ENCODE data around the gene CAPN13. TPM values are rescaled to one million over a fixed set of nuclear protein-coding genes. Genes with fewer than 3 reads are reported as not detected.

Gene CAPN13
- total and polyA plus RNA-seq, 2 donors (not counting 3 experiments of a cell fraction or from before 2014, with no cell fraction given) = not detected

DNA sequence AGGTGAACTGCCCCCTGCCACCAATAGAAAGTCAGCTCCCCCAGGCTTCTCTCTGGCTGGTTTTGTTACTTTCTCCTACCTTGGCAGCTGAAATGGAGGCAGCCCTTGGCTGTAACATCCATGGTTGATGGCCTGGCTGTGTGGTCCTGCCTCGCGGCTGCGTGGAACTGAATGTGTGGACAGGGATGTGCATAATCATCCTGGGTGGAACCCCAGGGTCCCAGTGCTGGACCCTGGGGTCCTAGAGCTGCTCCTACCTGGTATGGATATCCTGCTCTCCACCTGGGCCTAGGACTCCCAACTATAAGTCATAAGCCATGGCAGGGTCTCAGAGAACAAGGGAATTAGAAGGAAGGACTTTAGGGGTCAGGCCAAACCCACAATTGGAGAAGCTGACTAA, 93.5 kb downstream of the CAPN13 start:
- Histone ChIP-seq H3K27me3 (ENCODE audit: control insufficient read depth in 2 of 2, insufficient read depth in 2 of 2, low read length in 2 of 2) (no peaks in the 10 kb centered on the region), H3K9me1 (replicated peaks; ENCODE audit: control insufficient read depth, extremely low read depth, insufficient read depth, low read length) (no peaks in the 10 kb centered on the region), H4K20me1 (replicated peaks; ENCODE audit: control insufficient read depth, extremely low read depth, insufficient read depth, low read length) (no peaks in the 10 kb centered on the region), H2AFZ (ENCODE audit: low read depth, low read length) (no peak overlapping the region), H3K27ac (ENCODE audit: insufficient read depth, low read depth, low read length) (no peak overlapping the region), H3K9ac (replicated peaks; ENCODE audit: extremely low read depth, insufficient read depth, low read length) (no peak overlapping the region), H3K4me2 (ENCODE audit: insufficient read depth, low read length) (no peak overlapping the region), H3K79me2 (ENCODE audit: control insufficient read depth, insufficient read depth, low read length) (no peaks in the 10 kb centered on the region), H3K9me3 (replicated peaks; ENCODE audit: control insufficient read depth, insufficient read depth, low read length) (no peaks in the 10 kb centered on the region), H3K36me3 (ENCODE audit: control insufficient read depth in 2 of 2, extremely low read depth in 1 of 2, insufficient read depth in 2 of 2, low read length in 2 of 2) (no peaks in the 10 kb centered on the region), H3K4me1 (ENCODE audit: control insufficient read depth, extremely low read depth, insufficient read depth, low read length) (no peaks in the 10 kb centered on the region), H3K4me3 (replicated peaks in 1 of 3; ENCODE audit: insufficient read depth in 1 of 3, low read depth in 1 of 3, low read length in 3 of 3) (no peak overlapping the region)
- TF ChIP-seq EZH2 (IDR thresholded peaks at IDR 0.05; ENCODE audit: borderline replicate concordance, low read depth, low read length, severe bottlenecking) = no peak
- TF ChIP-seq, protein P1, sequence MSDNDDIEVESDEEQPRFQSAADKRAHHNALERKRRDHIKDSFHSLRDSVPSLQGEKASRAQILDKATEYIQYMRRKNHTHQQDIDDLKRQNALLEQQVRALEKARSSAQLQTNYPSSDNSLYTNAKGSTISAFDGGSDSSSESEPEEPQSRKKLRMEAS (IDR thresholded peaks at IDR 0.05; ENCODE audit: insufficient read depth, insufficient read length) = no peak
- TF ChIP-seq POLR2A (IDR thresholded peaks at IDR 0.05; ENCODE audit: low read depth, low read length) = no peak
- TF ChIP-seq, protein P2, sequence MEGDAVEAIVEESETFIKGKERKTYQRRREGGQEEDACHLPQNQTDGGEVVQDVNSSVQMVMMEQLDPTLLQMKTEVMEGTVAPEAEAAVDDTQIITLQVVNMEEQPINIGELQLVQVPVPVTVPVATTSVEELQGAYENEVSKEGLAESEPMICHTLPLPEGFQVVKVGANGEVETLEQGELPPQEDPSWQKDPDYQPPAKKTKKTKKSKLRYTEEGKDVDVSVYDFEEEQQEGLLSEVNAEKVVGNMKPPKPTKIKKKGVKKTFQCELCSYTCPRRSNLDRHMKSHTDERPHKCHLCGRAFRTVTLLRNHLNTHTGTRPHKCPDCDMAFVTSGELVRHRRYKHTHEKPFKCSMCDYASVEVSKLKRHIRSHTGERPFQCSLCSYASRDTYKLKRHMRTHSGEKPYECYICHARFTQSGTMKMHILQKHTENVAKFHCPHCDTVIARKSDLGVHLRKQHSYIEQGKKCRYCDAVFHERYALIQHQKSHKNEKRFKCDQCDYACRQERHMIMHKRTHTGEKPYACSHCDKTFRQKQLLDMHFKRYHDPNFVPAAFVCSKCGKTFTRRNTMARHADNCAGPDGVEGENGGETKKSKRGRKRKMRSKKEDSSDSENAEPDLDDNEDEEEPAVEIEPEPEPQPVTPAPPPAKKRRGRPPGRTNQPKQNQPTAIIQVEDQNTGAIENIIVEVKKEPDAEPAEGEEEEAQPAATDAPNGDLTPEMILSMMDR (IDR thresholded peaks at IDR 0.05; ENCODE audit: extremely low read depth in 1 of 2, insufficient read depth in 1 of 2, low read depth in 1 of 2, low read length in 2 of 2) = no peak
- no peak for TF ChIP-seq FOS (IDR thresholded peaks at IDR 0.05; ENCODE audit: borderline replicate concordance, insufficient read depth, low read length)
- TF ChIP-seq MYC (IDR thresholded peaks at IDR 0.05; ENCODE audit: low read depth, low read length) = no peak
- intact Hi-C loops (cut with micrococcal nuclease) = loop anchor here (1.0 to 5.0 kb wide), 5 partner anchors 149 to 620 kb away; partner anchors contain the start of genes EHD3 and YPEL5
- dilution Hi-C loops (cut with MboI; ENCODE audit: extremely low pct_ligation_motif_present, low sequenced_read_pairs) = loop anchor here (25.0 kb wide), 1 partner anchor 624 kb away; no protein-coding TSS in a partner anchor
- DNase-seq (ENCODE audit: low read depth, low spot score) = no peak
- CTCF ChIA-PET = interaction anchor here (0.6 to 12.9 kb wide), 7 partner anchors 9 to 1498 kb away, joined by 3 to 542 read pairs (median 40); no protein-coding TSS in a partner anchor
- no TSS peak for BruUV-seq (replicated peaks)
- no peak for FAIRE-seq
- POLR2A ChIA-PET = no interaction called here

Data from endothelial cell of umbilical vein (primary cell).